ENCODE results near the gene PRM1.

DNA sequence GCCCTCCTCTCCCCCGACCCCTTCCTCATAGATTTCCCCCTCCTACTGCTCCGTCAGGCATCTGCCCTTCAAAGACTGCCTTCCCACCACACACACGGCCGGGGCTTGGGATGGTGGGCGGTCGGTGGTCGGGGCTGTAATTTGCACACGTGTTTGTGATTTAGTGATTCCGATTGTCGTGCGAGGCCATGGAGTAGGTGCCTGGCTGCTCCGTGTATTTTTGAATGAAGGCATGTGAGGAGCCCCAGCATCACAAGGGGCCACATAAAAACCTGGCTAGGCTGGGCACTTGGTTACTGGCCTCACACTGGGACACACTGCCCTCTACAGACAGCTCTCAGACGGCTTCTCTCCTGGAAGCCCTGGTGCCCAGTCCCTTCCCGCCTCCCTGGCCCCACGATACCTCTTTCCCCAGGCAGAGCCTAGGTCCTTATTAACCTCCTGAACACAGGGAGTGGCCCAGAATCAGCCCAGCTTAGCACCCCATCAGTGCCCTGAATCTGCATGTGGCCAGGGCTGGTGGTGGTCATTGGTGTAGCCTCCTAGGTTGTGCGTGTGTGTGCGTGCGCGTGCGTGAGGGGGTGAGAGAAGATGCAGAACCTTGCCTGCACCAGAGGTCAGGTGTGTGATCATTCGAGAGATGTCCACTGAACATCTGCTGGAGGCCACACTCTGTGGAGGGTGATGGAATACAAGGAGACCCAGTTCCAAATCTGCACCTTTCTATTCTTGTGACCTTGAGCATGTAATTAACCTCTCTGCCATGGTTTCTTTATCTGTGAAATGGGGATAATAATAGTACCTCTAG, 23.8 kb downstream of the PRM1 start:
- TF ChIP-seq, protein P1, sequence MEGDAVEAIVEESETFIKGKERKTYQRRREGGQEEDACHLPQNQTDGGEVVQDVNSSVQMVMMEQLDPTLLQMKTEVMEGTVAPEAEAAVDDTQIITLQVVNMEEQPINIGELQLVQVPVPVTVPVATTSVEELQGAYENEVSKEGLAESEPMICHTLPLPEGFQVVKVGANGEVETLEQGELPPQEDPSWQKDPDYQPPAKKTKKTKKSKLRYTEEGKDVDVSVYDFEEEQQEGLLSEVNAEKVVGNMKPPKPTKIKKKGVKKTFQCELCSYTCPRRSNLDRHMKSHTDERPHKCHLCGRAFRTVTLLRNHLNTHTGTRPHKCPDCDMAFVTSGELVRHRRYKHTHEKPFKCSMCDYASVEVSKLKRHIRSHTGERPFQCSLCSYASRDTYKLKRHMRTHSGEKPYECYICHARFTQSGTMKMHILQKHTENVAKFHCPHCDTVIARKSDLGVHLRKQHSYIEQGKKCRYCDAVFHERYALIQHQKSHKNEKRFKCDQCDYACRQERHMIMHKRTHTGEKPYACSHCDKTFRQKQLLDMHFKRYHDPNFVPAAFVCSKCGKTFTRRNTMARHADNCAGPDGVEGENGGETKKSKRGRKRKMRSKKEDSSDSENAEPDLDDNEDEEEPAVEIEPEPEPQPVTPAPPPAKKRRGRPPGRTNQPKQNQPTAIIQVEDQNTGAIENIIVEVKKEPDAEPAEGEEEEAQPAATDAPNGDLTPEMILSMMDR (IDR thresholded peaks at IDR 0.05; ENCODE audit: low read depth, low read length) = peak; percentile 74
- no peak for TF ChIP-seq POLR2A (IDR thresholded peaks at IDR 0.05; ENCODE audit: extremely low read depth, insufficient read length)
- TF ChIP-seq, protein P2, sequence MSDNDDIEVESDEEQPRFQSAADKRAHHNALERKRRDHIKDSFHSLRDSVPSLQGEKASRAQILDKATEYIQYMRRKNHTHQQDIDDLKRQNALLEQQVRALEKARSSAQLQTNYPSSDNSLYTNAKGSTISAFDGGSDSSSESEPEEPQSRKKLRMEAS (IDR thresholded peaks at IDR 0.05; ENCODE audit: low read depth, low read length) = peak; percentile 63; the same call in 1 of the 2 replicates
